A673 (cell line): ENCODE data around the gene SEC61G.

Experiments used
- CTCF ChIP-seq: fragments of 300-800, 200-600 bp; sonication (generic); conservative IDR thresholded peaks from 2 replicates; pipeline ENCODE4 v1.5.1; 2017; ENCODE audit warnings: low read depth, mild to moderate bottlenecking, antibody characterized with exemption, low read length, moderate library complexity, mixed read lengths
- EZH2 ChIP-seq: fragments of 200-600 bp; sonication (generic); IDR thresholded peaks from 2 replicates; pipeline ENCODE4 v1.6.1; 2017; ENCODE audit warnings: borderline replicate concordance, low read depth, mild to moderate bottlenecking, mixed read lengths, antibody characterized with exemption, low read length; ENCODE audit not compliant: poor library complexity, severe bottlenecking

GRCh38 chr7:54709283-54709682 is 49.7 kb downstream of the SEC61G start:
- TF ChIP-seq CTCF (no peak), EZH2 (no peak)
